Muscle layer of colon (tissue), 2 donors: ENCODE data around the gene DOHH.

Source experiments
- H3K27ac ChIP-seq: one replicate; pipeline ENCODE4 v1.7.0; 2013; ENCODE audit warnings: low read depth, mild to moderate bottlenecking, low read length, moderate library complexity
- H3K27me3 ChIP-seq, 2 donors: one replicate each; pipeline ENCODE4 v1.7.0; 2013; ENCODE audit warnings: low read length in 2 of 2, mild to moderate bottlenecking in 2 of 2; ENCODE audit not compliant: insufficient read depth in 2 of 2, control insufficient read depth in 1 of 2
- H3K36me3 ChIP-seq: one replicate; pipeline ENCODE4 v1.7.0; 2013; ENCODE audit warnings: mild to moderate bottlenecking, low read length; ENCODE audit not compliant: insufficient read depth
- H3K4me1 ChIP-seq: one replicate; pipeline ENCODE4 v1.7.0; 2013; ENCODE audit warnings: mild to moderate bottlenecking, low read length; ENCODE audit not compliant: insufficient read depth
- H3K4me3 ChIP-seq, 2 donors: one replicate each; pipeline ENCODE4 v1.7.0; 2013; ENCODE audit warnings: low read length in 2 of 2, low read depth in 1 of 2, mild to moderate bottlenecking in 1 of 2, moderate library complexity in 1 of 2
- H3K9ac ChIP-seq: one replicate; pipeline ENCODE4 v1.7.0; 2013; ENCODE audit warnings: low read length
- H3K9me3 ChIP-seq: one replicate; pipeline ENCODE4 v1.7.0; 2013; ENCODE audit warnings: mild to moderate bottlenecking, low read length
- donor health status: abdominal sarcoma.
- donor health status: Adenocarcinoma of cecum.

Gene DOHH

DNA sequence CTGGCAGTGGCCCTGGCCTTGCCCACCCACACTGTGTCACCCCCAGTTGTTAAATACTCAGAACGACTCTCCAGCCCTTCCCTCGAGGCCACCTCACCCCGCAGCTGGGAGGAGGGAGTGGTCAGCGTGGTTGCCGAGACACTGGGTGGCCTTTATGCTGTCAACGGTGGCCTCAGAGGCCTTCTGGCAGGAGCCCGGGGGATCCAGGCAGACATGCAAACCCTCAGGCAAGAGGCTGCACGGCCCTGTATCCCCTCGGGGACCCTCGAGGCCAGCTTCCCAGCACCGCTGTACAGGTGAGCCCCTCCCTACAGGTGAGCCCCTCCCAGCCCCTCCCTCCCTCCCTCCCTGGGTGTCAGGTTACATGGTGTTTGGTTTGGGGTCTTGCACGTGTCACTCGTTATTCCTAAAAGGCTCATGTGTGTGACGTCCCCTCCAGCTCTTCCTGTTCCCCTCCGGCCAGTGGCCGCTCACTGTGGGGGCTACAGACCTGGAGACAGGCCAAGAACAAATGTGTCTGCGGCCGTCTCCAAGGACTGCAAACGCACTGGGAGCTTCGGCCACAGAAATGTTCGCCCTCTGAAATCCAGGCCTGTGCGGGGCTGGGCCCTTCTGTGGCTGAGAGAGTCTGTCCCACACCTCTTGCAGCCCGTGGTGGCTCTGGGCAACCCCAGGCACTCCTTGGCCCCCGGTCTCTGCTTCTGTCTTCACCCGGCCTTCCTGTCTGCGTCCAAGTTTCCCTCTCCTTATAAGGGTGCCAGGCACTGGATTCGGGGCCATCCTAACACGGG lies 38.7 kb upstream of the DOHH start, which contains the start of gene TEKTIP1:
TEKTIP1 (plus strand) TSS at position 210 of the 791 bp plus-strand sequence; CDS start at position 214, 4 bp downstream.
- no peaks in the 10 kb centered on the region for H3K4me1 ChIP-seq
- H3K36me3 ChIP-seq = peaks cover 14% of the 10 kb centered on the region
- no peak within 1 kb of the TSS for H3K4me3 ChIP-seq
- H3K9ac ChIP-seq = no peak within 1 kb of the TSS
- H3K9me3 ChIP-seq = no peaks in the 10 kb centered on the region
- no peak within 1 kb of the TSS for H3K27ac ChIP-seq
- H3K27me3 ChIP-seq = no peaks in the 10 kb centered on the region

DNA sequence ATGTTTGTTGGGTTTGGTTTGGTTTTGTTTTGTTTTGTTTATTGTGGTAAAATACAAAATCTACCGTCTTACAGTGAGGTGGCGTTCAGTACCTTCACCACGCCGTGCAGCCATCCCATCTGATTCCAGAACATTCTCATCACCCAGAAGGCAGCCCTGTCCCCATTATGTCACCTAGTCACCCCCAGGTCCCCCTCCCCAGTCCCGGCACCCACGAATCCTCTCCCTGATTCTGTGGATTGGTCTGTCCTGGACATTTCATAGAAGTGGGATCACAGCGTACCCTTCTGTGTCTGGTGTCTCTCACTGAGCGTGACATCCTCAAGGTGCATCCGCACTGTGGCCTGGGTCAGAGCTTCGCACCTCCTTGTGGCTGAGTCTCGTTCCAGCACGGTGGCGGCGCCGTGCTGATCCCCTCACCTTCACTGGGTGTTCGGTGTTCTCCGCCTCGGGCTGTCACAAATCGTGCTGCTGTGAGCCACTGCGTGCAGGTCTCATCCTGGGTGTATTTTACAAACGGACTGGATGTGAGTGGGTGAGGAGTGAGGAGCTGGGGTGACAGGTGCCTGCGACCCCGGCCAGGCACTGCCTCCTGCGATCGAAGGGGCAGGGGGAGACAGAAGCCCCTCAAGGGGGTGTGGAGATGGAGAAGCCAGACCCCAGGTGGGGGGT lies 37.9 kb upstream of the DOHH start:
- Histone ChIP-seq H3K9ac (no peak overlapping the region), H3K27ac (no peak overlapping the region), H3K4me1 (no peaks in the 10 kb centered on the region), H3K27me3 (no peaks in the 10 kb centered on the region), H3K36me3 (peaks cover 18% of the 10 kb centered on the region), H3K4me3 (no peak overlapping the region), H3K9me3 (no peaks in the 10 kb centered on the region)

DNA sequence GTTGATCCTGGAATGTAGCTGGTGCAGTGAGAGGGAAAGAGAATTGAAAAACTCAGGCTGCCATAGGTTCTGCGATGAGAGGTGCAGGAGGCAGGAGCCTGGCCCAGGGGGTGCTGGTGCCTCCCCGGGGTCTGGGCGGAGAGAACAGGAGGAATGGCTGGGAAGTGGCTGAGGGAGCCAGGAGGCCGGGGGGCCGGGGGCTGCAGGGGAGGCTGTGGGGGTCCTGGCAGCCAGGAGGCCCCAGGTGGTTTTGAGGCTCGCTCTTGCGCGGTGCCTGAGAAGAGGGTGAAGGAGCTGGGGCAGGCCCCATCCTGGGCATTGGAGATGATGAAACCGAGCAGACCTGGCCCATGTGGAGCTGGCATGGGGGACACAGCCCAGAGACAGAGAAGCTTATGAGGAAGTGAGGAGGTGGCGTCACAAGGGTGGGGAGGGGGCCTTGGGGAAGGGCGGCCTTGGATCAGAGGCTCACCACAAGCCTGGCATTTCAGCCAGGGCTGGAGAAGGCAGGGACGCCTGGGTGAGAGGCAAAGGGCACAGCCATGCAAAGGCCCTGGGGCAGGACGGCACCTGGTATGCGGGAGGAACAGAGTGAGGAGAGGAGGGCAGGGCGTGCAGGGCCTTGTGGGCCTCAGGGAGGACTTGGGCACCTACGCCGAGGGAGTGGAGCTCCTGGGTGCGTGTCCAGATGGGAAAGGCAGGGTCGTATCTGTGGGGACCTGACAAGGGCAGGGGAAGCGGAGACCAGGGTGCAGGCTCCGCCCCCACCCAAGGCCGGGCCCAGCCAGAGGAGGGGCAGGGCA lies 37.2 kb upstream of the DOHH start:
- no peaks in the 10 kb centered on the region for H3K4me1 ChIP-seq
- no peak overlapping the region for H3K27ac ChIP-seq
- H3K4me3 ChIP-seq = no peak overlapping the region
- H3K9me3 ChIP-seq = no peaks in the 10 kb centered on the region
- peaks cover 23% of the 10 kb centered on the region for H3K36me3 ChIP-seq
- H3K27me3 ChIP-seq = no peaks in the 10 kb centered on the region
- no peak overlapping the region for H3K9ac ChIP-seq

DNA sequence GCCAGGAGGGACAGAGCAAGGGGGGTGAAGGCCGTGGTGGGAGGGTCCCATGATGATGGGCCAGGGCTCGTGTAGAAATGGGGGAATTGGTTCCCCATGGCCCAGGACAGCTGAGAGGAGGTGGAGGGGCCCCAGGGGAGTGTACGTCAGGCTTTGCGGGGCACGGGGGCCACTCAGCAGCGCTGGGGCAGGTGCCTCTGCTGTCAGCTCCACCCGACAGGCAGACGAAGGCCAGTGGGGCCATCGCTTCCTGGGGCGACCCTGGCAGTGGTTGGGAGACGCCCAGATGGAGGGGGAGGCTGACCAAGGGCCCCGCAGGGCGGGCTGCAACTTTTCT lies 36.6 kb upstream of the DOHH start:
- Histone ChIP-seq H3K4me1 (no peaks in the 10 kb centered on the region), H3K27ac (no peak overlapping the region), H3K27me3 (no peaks in the 10 kb centered on the region), H3K9me3 (no peaks in the 10 kb centered on the region), H3K9ac (no peak overlapping the region), H3K36me3 (peaks cover 23% of the 10 kb centered on the region), H3K4me3 (no peak overlapping the region)

DNA sequence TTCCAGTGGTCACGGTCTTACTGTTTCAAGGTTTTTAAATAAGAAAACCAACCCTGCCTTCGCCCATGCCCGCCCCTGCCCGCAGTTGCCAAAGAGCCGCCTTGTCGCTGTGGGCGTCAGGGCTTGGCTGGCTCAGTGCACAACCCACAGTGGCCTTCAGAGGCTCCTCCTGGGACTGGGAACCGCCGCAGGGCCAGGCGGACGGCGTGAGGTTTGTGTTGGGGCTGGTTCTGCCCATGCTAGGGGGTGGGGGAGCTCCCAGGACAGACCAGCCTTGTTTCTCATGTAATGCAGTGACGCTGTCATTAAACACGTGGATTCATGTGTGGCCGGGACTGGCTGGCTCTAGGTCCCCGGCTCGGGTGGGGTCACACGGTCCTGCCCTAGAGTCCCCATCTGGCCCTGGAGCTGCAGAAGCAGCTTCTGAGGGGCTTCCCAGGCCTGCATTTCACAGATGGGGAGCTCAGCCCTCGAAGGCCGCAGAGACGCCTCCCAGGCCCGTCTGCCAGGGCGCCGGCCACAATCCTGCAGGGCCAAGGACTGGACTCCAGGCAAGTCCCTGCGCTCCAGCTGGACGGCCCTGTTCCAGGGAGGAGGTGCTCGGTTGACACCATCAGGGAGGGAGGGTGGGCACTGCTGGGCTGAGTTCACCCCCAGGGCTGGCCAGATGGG lies 36.1 kb upstream of the DOHH start:
- H3K27me3 ChIP-seq = no peaks in the 10 kb centered on the region
- peaks cover 23% of the 10 kb centered on the region for H3K36me3 ChIP-seq
- no peaks in the 10 kb centered on the region for H3K9me3 ChIP-seq
- no peak overlapping the region for H3K9ac ChIP-seq
- H3K4me3 ChIP-seq = no peak overlapping the region
- H3K4me1 ChIP-seq = no peaks in the 10 kb centered on the region
- H3K27ac ChIP-seq = no peak overlapping the region

DNA sequence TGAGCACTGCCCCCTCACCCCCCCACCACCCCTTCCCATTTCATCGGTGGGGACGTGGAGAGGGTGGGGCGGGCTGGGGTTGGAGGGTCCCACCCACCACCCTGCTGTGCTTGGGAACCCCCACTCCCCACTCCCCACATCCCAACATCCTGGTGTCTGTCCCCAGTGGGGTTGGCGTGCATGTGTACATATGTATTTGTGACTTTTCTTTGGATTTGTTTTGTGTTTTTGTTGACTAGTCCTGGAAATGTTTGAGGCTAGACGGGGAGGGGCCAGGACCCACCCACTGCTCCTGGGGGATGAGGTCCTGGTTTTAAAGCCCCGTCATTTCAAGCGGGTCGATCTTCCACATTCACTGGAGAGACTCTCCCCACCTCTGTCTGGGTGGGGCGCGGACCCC lies 35.5 kb upstream of the DOHH start:
- H3K9ac ChIP-seq = no peak overlapping the region
- peaks cover 29% of the 10 kb centered on the region for H3K36me3 ChIP-seq
- no peaks in the 10 kb centered on the region for H3K4me1 ChIP-seq

DNA sequence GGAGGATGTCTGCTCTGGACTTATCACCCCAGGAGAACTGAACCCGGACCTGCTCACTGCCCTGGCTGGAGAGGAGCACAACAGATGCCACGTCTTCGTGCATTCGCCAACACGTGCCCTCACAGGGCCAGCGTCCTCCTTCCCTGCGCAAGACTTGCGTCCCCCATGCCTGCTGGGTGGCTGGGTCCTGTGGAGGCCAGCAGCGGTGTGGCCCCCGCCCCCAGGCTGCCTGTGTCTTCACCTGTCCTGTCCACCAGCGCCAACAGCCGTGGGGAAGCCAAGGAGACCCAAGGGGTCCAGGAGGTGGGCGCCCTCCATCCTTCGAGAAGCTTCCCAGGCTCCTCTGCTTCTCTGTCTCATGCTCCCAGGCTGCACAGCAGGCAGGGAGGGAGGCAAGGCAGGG lies 35.1 kb upstream of the DOHH start:
- peaks cover 33% of the 10 kb centered on the region for H3K36me3 ChIP-seq
- no peaks in the 10 kb centered on the region for H3K27me3 ChIP-seq
- no peaks in the 10 kb centered on the region for H3K9me3 ChIP-seq
- H3K9ac ChIP-seq = no peak overlapping the region
- no peaks in the 10 kb centered on the region for H3K4me1 ChIP-seq
- no peak overlapping the region for H3K4me3 ChIP-seq
- H3K27ac ChIP-seq = no peak overlapping the region

More for the DNA sequence above, 35.5 kb upstream of the DOHH start:
- H3K9me3 ChIP-seq = no peaks in the 10 kb centered on the region
- H3K27ac ChIP-seq = no peak overlapping the region
- H3K27me3 ChIP-seq = no peaks in the 10 kb centered on the region
- H3K4me3 ChIP-seq = no peak overlapping the region

DNA sequence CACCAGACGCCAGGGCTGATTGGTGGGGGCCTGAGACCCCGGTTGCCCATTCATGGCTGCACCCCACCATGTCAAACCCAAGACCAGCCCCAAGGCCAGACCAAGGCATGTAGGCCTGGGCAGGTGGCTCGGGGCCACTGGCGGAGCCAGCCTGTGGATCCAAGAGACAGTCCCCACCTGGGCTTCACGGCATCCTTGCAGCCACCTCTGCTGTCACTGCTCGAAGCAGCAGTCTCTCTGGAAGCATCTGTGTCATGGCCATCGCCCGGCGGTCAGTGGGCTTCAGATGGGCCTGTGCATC lies 34.7 kb upstream of the DOHH start:
- Histone ChIP-seq H3K4me1 (no peaks in the 10 kb centered on the region), H3K9ac (no peak overlapping the region), H3K27me3 (no peaks in the 10 kb centered on the region), H3K36me3 (peaks cover 34% of the 10 kb centered on the region), H3K4me3 (no peak overlapping the region), H3K9me3 (no peaks in the 10 kb centered on the region), H3K27ac (no peak overlapping the region)

DNA sequence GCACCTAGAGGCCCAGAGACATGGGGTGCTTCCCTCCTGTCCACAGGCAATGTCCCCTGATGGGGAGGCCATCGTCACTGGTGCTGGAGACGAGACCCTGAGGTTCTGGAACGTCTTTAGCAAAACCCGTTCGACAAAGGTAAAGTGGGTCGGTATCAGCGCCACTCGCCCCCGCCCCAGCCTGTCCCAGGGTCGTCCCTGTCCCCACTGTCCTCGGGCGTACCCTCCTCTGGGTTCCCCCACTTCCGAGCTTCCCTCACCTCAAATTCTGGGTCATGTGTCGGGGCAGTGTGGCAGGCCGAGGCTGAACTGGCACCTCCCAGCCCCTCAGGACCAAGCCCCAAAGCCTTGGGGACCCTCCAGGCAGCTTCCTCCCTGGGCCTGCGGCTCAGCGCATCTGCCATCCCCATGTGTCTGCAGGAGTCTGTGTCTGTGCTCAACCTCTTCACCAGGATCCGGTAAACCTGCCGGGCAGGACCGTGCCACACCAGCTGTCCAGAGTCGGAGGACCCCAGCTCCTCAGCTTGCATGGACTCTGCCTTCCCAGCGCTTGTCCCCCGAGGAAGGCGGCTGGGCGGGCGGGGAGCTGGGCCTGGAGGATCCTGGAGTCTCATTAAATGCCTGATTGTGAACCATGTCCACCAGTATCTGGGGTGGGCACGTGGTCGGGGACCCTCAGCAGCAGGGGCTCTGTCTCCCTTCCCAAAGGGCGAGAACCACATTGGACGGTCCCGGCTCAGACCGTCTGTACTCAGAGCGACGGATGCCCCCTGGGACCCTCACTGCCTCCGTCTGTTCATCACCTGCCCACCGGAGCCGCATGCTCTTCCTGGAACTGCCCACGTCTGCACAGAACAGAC lies 34.1 kb upstream of the DOHH start:
- H3K27me3 ChIP-seq = no peaks in the 10 kb centered on the region
- no peaks in the 10 kb centered on the region for H3K9me3 ChIP-seq
- no peak overlapping the region for H3K9ac ChIP-seq
- peaks cover 34% of the 10 kb centered on the region for H3K36me3 ChIP-seq
- no peaks in the 10 kb centered on the region for H3K4me1 ChIP-seq
- no peak overlapping the region for H3K4me3 ChIP-seq
- H3K27ac ChIP-seq = no peak overlapping the region

DNA sequence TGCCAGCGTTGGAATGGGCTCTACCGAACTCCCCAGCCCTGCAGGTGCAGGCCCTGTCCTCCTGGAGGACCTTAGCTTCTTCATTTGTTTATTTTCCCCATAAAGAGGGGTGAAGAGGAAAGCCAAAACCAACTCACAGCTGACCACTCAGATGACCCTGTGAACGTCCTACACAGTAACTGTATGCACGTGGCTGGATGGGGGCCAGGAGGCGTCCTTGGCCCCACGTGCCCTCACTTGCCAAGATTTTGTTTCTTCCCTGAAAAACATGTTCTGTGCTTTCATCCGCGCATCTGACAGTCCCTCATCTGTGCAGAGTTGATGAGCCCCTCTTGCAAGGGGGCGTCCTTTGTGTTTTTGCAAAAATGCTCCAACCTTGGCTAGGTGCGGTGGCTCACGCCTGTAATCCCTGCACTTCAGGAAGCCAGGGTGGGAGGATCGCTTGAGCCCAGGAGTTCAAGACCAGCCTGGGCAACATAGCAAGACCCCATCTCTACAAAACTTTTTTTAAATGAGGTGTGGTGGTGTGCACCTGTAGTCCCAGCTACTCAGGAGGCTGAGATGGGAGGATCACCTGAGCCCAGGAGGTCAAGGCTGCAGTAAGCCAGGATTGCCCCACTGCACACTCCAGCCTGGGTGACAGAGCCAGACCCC lies 33.2 kb upstream of the DOHH start:
- Histone ChIP-seq H3K9ac (no peak overlapping the region), H3K27me3 (no peaks in the 10 kb centered on the region)

More for the DNA sequence above, 33.2 kb upstream of the DOHH start:
- H3K4me3 ChIP-seq = no peak overlapping the region
- H3K27ac ChIP-seq = no peak overlapping the region
- H3K4me1 ChIP-seq = no peaks in the 10 kb centered on the region
- H3K9me3 ChIP-seq = no peaks in the 10 kb centered on the region
- peaks cover 34% of the 10 kb centered on the region for H3K36me3 ChIP-seq
